Smooth muscle cell (in vitro differentiated cells): ENCODE data around the gene POLRMT. TPM values are rescaled to one million over a fixed set of nuclear protein-coding genes. Genes with fewer than 3 reads are reported as not detected.
A peak's percentile ranks its signal among the peaks of the same experiment; 100 is the strongest.
"Not testable (repeated sequence)": the region's sequence is repeated elsewhere in the genome, so short reads cannot be mapped to it uniquely, and the experiment has no call there.

ENCODE experiments used
- DNase-seq: peaks from one replicate; lab custom pipeline; 2025; ENCODE audit not compliant: unreplicated experiment; lab: John Stamatoyannopoulos, UW
- H2AFZ ChIP-seq: fragments of 200-600 bp; sonication (generic); 2 replicates; pipeline ENCODE4 v1.6.0; 2016; ENCODE audit warnings: antibody characterized with exemption, low read depth, mild to moderate bottlenecking
- H3F3A ChIP-seq: fragments of 200-600 bp; sonication (generic); 2 replicates; pipeline ENCODE4 v1.6.0; 2017; ENCODE audit warnings: antibody characterized with exemption, low read depth
- H3K27ac ChIP-seq: fragments of 200-600 bp; sonication (generic); 2 replicates; pipeline ENCODE4 v1.5.1; 2016; ENCODE audit warnings: low read depth, mild to moderate bottlenecking
- H3K27me3 ChIP-seq: fragments of 200-600 bp; sonication (generic); 2 replicates; pipeline ENCODE4 v1.6.1; 2016; ENCODE audit warnings: low read depth, mild to moderate bottlenecking
- H3K36me3 ChIP-seq: fragments of 200-600 bp; sonication (generic); 2 replicates; pipeline ENCODE4 v1.5.1; 2016; ENCODE audit warnings: low read depth
- H3K4me1 ChIP-seq: fragments of 200-600 bp; sonication (generic); 2 replicates; pipeline ENCODE4 v1.5.1; 2016; ENCODE audit warnings: low read depth
- H3K4me2 ChIP-seq: fragments of 200-600 bp; sonication (generic); 2 replicates; pipeline ENCODE4 v1.6.0; 2016; ENCODE audit warnings: mild to moderate bottlenecking
- H3K4me3 ChIP-seq: fragments of 200-600 bp; sonication (generic); 2 replicates; pipeline ENCODE4 v1.5.1; 2016; ENCODE audit warnings: mild to moderate bottlenecking
- H3K79me2 ChIP-seq: fragments of 200-600 bp; sonication (generic); 2 replicates; pipeline ENCODE4 v1.6.0; 2016; ENCODE audit warnings: low read depth, mild to moderate bottlenecking
- H3K9ac ChIP-seq: fragments of 200-600 bp; sonication (generic); 2 replicates; pipeline ENCODE4 v1.6.0; 2016; ENCODE audit warnings: low read depth
- H3K9me3 ChIP-seq: fragments of 200-600 bp; sonication (generic); replicated peaks from 2 replicates; pipeline ENCODE4 v1.5.1; 2016; ENCODE audit warnings: low read depth
- H4K20me1 ChIP-seq: fragments of 200-600 bp; sonication (generic); 2 replicates; pipeline ENCODE4 v1.6.0; 2016; ENCODE audit warnings: low read depth
- WGBS: methylation state at CpG from one replicate; pipeline ENCODE4 v1.1.7; 2016; ENCODE audit warnings: low lambda C conversion rate; 5-methylcytosine and 5-hydroxymethylcytosine counted together
- polyA plus RNA-seq: library from polyadenylated mRNA; unstranded; fragments of >200 nt; fragmentation: Nextera tagmentation; extraction: Ambion mirVana; gene quantifications from 2 replicates; pipeline ENCODE4 v1.2.1, GENCODE V29; 2016
- total RNA-seq: library from RNA; depleted of rRNA; stranded (reverse); fragments of >200 nt; gene quantifications from 2 replicates; pipeline ENCODE4 v1.2.3, GENCODE V29; 2014
- TF ChIP-seq, protein P1 (sequence below): fragments of 200-600 bp; sonication (generic); IDR thresholded peaks from 2 replicates; pipeline ENCODE4 v1.5.1; 2017; ENCODE audit warnings: borderline replicate concordance, mild to moderate bottlenecking, antibody characterized with exemption; ENCODE audit not compliant: insufficient read depth, poor library complexity, severe bottlenecking

POLRMT gene
- total and polyA plus RNA-seq, 2 experiments from 2014 or later: 23.8 to 74.2 TPM

DNA sequence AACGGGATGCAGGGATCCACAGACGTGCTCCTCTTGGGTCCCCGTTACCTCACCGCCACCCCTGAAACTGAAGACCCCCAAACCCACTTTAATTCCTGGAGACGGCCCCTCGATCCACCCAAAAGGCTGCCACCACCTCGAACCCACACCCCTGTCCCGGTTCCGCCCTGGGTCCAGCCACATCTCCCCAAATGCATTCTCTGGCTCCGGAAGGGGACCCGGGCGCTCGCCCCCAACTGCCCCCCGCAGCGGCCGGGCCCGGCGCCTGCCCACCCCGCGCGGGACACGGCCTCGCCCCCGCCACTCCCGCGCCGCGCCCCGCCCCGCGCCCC is 42.6 kb upstream of the POLRMT start:
- TF ChIP-seq, protein P1, sequence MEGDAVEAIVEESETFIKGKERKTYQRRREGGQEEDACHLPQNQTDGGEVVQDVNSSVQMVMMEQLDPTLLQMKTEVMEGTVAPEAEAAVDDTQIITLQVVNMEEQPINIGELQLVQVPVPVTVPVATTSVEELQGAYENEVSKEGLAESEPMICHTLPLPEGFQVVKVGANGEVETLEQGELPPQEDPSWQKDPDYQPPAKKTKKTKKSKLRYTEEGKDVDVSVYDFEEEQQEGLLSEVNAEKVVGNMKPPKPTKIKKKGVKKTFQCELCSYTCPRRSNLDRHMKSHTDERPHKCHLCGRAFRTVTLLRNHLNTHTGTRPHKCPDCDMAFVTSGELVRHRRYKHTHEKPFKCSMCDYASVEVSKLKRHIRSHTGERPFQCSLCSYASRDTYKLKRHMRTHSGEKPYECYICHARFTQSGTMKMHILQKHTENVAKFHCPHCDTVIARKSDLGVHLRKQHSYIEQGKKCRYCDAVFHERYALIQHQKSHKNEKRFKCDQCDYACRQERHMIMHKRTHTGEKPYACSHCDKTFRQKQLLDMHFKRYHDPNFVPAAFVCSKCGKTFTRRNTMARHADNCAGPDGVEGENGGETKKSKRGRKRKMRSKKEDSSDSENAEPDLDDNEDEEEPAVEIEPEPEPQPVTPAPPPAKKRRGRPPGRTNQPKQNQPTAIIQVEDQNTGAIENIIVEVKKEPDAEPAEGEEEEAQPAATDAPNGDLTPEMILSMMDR: no peak
- DNase-seq: no peak
- H3K4me3 ChIP-seq: peak overlapping the region; percentile 60
- no peaks in the 10 kb centered on the region for H3K9me3 ChIP-seq
- peaks cover 18% of the 10 kb centered on the region for H3K79me2 ChIP-seq
- H3F3A ChIP-seq: peaks cover 9% of the 10 kb centered on the region
- H3K4me2 ChIP-seq: peak overlapping the region; percentile 99
- H3K36me3 ChIP-seq: no peaks in the 10 kb centered on the region
- peak overlapping the region; percentile 95 for H3K9ac ChIP-seq
- peak overlapping the region; percentile 98 for H3K27ac ChIP-seq
- no peaks in the 10 kb centered on the region for H3K27me3 ChIP-seq
- peaks cover 20% of the 10 kb centered on the region for H4K20me1 ChIP-seq
- H2AFZ ChIP-seq: no peak overlapping the region
- peaks cover 10% of the 10 kb centered on the region for H3K4me1 ChIP-seq
- 13% methylated on average over 21 of the region's 31 CpGs for whole genome bisulfite sequencing

DNA sequence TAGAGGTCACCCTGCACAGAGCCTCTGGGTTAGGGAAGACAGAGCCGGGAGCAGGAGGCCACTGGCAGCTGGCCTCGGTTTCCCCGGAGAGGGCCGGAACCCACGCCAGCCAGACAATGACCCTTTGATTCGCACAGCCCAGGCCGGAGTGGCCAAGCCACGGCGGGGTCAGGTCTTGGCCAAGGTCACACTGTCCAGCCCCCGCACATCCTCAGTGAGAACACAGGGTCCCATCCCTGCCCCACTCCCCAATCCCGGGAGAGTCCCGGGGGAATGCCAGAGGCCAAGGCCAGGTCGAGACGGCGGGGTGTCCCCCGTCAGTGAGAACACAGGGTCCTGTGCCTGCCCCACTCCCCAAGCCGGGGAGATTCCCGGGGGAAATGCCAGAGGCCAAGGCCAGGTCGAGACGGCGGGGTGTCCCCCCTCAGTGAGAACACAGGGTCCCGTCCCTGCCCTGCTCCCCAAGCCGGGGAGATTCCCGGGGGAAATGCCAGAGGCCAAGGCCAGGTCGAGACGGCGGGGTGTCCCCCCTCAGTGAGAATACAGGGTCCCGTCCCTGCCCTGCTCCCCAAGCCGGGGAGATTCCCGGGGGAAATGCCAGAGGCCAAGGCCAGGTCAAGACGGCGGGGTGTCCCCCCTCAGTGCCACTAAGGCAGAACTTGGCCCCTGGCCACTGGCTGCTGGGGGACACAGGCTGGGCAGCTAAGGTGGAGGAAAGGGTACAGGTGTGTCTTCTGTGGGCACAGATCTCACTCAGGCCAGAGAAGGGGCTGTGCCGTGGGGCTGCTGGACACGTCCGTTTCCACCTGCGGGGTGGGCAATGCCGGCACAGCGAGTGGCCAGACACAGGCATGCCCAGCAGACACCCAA is 41.2 kb upstream of the POLRMT start:
- Histone ChIP-seq H3K79me2 (peaks cover 17% of the 10 kb centered on the region), H4K20me1 (peaks cover 19% of the 10 kb centered on the region), H3K27ac (no peak overlapping the region), H3F3A (peaks cover 9% of the 10 kb centered on the region), H3K9ac (no peak overlapping the region), H3K4me1 (peaks cover 9% of the 10 kb centered on the region), H2AFZ (no peak overlapping the region), H3K36me3 (no peaks in the 10 kb centered on the region), H3K27me3 (no peaks in the 10 kb centered on the region), H3K9me3 (no peaks in the 10 kb centered on the region), H3K4me3 (no peak overlapping the region), H3K4me2 (no peak overlapping the region)
- TF ChIP-seq, protein P1: no peak
- DNase-seq: no peak
- WGBS: 95% methylated on average over 38 of the region's 38 CpGs

- Histone ChIP-seq H3K9ac (no peak overlapping the region), H3K4me1 (no peaks in the 10 kb centered on the region), H3K79me2 (no peaks in the 10 kb centered on the region), H3F3A (peaks cover under 1% of the 10 kb centered on the region), H2AFZ (no peak overlapping the region), H3K4me2 (no peak overlapping the region), H4K20me1 (no peaks in the 10 kb centered on the region), H3K27me3 (no peaks in the 10 kb centered on the region), H3K4me3 (no peak overlapping the region), H3K9me3 (no peaks in the 10 kb centered on the region), H3K27ac (no peak overlapping the region), H3K36me3 (no peaks in the 10 kb centered on the region)
- WGBS: 79% methylated on average over 9 of the region's 9 CpGs
- TF ChIP-seq, protein P1: no peak
- no peak for DNase-seq
These were observed 37.3 kb upstream of the POLRMT start for GRCh38 chr19:670609-671075.

DNA sequence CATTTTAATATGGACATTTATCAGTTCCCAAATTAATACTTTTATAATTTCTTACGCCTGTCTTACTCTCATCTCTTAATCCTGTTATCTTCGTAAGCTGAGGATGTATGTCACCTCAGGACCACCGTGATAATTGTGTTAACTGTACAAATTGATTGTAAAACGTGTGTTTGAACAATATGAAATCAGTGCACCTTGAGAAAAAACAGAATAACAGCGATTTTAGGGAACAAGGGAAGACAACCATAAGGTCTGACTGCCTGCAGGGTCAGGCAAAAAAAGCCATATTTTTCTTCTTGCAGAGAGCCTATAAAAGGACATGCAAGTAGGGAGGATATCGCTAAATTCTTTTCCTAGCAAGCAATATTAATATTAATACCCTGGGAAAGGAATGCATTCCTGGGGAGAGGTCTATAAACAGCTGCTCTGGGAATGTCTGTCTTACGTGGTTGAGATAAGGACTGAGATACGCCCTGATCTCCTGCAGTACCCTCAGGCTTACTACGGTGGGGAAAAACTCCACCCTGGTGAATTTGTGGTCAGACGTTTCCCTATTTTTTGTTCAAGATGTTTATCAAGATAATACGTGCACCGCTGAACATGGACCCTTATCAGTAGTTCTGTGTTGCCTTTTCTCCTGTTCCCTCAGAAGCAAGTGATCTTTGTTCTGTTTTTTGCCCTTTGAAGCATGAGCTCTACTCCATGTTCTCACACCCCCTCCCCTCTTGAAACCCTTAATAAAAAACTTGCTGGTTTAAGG is 35.5 kb upstream of the POLRMT start:
- not testable (repeated sequence) for H3K4me2 ChIP-seq, H3K9ac ChIP-seq, H3K79me2 ChIP-seq, DNase-seq, H2AFZ ChIP-seq, H3K9me3 ChIP-seq, H3K36me3 ChIP-seq, H3K27ac ChIP-seq, H3F3A ChIP-seq, H3K4me1 ChIP-seq, H3K4me3 ChIP-seq, H4K20me1 ChIP-seq, H3K27me3 ChIP-seq
- whole genome bisulfite sequencing: 67% methylated on average over 12 of the region's 12 CpGs

DNA sequence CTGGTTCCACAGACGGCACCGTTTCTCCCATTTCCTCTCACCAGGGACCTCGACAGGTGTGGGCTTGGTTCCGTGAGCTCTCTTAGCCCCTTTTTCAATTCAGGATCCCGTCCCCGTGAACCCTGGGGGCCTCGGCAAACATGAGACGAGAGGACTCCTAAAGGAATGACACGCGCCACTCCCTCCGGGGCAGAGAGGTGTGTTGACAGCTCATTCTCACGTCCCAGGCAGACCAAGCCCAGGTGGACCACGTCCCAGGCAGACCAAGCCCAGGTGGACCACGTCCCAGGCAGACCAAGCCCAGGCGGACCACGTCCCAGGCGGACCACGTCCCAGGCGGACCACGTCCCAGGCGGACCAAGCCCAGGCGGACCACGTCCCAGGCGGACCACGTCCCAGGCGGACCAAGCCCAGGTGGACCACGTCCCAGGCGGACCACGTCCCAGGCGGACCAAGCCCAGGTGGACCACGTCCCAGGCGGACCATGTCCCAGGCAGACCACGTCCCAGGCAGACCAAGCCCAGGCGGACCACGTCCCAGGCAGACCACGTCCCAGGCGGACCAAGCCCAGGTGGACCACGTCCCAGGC is 33.7 kb upstream of the POLRMT start:
- not testable (repeated sequence) for H3F3A ChIP-seq, H2AFZ ChIP-seq, H3K36me3 ChIP-seq, H3K4me1 ChIP-seq, H3K4me2 ChIP-seq, H4K20me1 ChIP-seq, H3K27me3 ChIP-seq, H3K4me3 ChIP-seq, H3K27ac ChIP-seq, H3K9ac ChIP-seq, H3K9me3 ChIP-seq, DNase-seq
- WGBS: 88% methylated on average over 37 of the region's 38 CpGs
- peaks cover 15% of the 10 kb centered on the region for H3K79me2 ChIP-seq
